HG02763 (cell line): ENCODE results near the gene BMP8A.

Source experiments
- ATAC-seq: cut with Tn5 transposase; IDR thresholded peaks from one replicate; pipeline ENCODE4 v1.9.1; 2021; ENCODE audit warnings: mild to moderate bottlenecking, moderate library complexity; ENCODE audit not compliant: unreplicated experiment

Gene BMP8A

DNA sequence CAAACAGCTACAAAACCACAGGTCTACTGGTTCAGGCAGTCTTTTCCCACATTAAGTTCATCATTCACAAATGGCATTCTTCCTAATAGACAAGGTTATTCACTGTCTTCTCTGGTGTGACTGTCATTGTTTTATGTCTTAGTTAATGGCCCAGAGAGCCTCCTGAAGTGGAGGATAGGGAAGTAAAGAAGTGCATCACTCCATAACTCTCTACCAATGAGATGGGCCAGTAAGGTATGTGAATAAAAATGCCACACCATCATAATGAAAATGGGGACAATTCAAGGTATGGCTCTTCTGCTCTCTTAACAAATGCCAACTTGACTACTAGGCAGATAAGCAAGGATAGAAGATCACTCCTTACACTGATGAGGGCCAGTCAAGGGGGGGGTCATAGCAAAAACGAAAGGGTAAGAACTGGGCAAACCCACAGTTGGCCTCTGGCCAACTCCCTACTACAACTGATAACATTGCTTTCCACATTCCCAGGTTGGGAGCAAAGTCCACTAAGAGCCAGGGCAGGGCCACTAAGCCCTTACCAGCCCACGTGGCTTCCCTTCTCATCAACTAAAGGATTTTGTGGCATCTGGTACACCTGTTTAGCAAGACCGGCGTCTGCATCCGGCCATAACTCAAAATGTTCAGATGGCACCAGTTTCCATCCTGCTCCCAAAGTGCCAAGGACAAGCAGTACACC, 75.2 kb downstream of the BMP8A start:
- ATAC-seq, result no peak

DNA sequence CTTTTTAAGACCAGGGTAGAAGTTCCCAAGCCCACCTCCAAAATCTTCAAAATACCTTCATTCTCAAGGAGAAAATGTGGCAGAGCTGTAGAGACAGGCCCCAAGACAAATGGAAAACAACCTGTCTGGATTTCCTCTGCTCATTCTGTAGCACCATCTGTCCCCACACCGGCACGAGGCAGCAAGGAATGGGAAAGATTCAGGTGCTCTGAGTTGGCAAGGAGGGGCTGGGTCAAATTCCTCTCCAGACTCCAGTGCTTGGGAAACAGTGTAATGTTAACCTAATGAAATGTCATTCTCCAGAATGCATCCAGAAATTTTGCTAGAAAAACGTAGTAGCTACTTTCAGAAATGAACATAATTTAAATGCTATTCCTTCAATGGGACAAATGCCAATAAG, 75.9 kb downstream of the BMP8A start:
- ATAC-seq, result no peak

- no peak for ATAC-seq
Observed at GRCh38 chr1:39568208-39568607, 76.8 kb downstream of the BMP8A start.

DNA sequence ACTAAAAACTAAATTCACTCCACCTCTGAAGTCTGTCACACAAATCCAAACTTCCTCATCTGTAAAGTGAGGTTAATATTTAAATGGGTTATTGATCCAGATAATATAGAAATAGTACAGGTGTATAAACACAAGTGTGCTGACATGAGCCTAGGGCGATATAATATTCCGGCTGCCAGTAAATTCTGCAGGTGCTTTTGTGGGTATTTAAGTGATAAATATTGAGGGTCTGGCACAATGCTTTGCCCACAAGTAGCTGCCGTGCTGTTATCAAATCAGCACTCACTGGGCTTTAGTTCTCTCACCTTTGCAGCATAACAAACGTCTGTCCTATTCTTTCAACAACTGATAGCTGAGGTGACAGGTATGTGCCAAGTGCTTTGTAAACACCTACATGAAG, 77.6 kb downstream of the BMP8A start:
- no peak for ATAC-seq

DNA sequence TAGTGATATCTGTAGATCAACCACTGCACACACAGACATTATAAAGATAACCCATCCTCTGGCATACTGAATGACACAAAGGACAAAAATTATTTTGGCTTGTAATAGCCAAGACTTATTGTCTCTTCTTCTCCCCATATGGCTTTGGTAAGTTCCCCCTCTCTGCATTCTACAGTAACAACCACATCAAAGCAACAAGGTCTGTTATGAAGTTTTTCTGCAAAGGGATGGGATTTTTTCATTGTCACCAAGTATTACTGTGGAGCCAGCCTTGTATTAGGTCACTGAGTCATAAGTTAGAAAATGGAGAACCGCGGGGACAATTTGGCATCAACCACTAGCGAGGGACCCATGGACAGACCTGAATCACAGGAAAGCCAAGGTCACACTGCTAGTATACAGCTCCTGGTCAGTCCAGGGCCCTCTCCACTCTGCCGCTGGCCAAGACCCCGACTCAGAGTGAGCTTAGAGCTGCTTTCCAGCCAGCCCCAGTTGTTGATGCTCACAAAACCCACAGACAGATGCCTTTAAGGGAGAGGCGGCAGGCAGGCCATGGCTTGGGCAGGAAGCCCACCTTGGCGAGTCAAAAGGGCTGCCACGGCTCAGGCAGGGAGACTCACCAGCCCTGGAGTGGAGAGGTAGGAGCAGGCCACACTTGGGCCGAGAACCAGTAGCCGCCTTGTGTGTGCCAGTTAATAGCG, 79.2 kb downstream of the BMP8A start:
- no peak for ATAC-seq

GRCh38 chr1:39571178-39571483, 79.7 kb downstream of the BMP8A start:
- ATAC-seq, result no peak

- no peak for ATAC-seq
Observed at GRCh38 chr1:39572379-39573096, 81.1 kb downstream of the BMP8A start.

DNA sequence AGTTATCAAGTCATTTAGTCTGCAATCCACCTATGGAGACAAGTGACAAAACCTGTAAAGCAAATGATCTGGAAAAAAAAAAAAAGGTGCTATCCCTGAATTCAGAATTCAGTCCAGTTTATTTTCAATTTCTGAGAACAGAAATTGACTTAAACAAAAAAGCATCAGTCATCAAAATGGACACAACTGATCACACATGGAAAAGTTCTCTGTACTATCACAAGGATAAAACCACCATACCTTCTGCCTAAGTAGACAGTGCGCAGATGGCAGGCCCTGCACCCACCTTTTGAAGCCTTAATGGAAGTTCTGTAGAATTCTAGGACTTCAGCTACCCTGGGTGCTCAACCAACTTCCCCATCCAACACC, 81.6 kb downstream of the BMP8A start:
- ATAC-seq, result no peak

- no peak for ATAC-seq
Observed at GRCh38 chr1:39573736-39574624, 82.5 kb downstream of the BMP8A start.

- ATAC-seq, result no peak
Observed at GRCh38 chr1:39574646-39575045, 83.2 kb downstream of the BMP8A start.
